ENCODE data around the gene CAMK2B. TPM values are rescaled to one million over a fixed set of nuclear protein-coding genes. Genes with fewer than 3 reads are reported as not detected.
A peak's percentile ranks its signal among the peaks of the same experiment; 100 is the strongest.

CAMK2B gene
- total RNA-seq, 1 experiment from 2014 or later: not detected

DNA sequence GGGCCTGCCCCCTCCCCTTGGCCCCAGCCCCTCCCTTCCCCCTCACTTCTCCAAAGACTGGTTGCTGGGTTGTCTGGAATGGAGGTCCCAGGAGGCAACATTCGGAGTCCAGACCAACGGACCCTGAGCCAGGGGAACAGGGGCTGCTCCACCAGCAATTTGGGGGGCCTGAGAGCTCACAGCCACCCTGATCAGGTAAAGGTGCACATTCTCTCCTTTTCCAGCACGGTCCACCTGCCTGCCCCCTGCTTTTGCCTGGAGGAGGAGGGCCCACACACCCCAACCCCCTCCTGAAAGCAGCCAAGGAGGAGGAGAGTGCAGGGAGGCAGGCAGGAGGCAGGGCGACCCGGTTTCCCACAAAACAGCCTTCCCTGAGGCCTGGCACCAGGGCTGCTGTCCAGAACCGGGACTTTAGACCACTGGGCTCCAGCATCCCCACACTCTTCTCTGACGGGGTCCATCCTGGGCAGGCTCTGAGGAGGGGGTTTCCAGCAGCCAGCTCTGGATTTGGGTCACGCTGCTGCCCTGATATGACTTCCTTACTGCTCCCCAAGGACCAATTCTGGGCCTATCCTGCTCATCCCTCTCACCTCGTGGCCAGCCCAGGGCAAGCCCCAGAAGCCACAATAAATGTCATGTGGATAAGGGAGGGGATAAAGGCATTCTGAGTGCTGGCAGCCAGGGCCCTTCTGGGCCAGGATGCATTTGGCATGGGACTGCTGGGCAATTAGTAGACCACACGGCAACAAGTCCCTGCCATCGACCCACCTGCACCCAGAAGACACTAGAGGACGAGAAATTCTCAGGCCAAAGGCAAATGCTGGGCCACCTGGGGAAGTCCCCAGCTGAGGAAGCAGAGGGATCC lies 1.1 kb upstream of the CAMK2B start:
- H3K36me3 Mint-ChIP-seq (ENCODE audit: insufficient read depth, unreplicated experiment): peaks cover 6% of the 10 kb centered on the region
- TF ChIP-seq CTCF (IDR thresholded peaks at IDR 0.05; ENCODE audit: unreplicated experiment): no peak
- H3K27ac Mint-ChIP-seq (ENCODE audit: unreplicated experiment): no peak overlapping the region
- H3K4me1 Mint-ChIP-seq (ENCODE audit: low read depth, unreplicated experiment): no peaks in the 10 kb centered on the region
- CTCF ChIA-PET: interaction anchor here (0.6 kb wide), 1 partner anchor 384 kb away, joined by 4 read pairs; no protein-coding TSS in a partner anchor
- H3K27me3 Mint-ChIP-seq (ENCODE audit: unreplicated experiment): peaks cover 89% of the 10 kb centered on the region
- BruUV-seq (replicated peaks): no TSS peak
- intact Hi-C loops (cut with micrococcal nuclease; ENCODE audit: unreplicated experiment): no loop called here
- peak overlapping the region; percentile 65 for H3K4me3 Mint-ChIP-seq (ENCODE audit: low read depth, unreplicated experiment)
- DNase-seq: no peak
- no peaks in the 10 kb centered on the region for H3K9me3 Mint-ChIP-seq (ENCODE audit: low read depth, unreplicated experiment)

GRCh38 chr7:44325811-44326241 lies 432 bp upstream of the CAMK2B start:
- CTCF ChIA-PET: no interaction called here
- no peak for TF ChIP-seq CTCF (IDR thresholded peaks at IDR 0.05; ENCODE audit: unreplicated experiment)

DNA sequence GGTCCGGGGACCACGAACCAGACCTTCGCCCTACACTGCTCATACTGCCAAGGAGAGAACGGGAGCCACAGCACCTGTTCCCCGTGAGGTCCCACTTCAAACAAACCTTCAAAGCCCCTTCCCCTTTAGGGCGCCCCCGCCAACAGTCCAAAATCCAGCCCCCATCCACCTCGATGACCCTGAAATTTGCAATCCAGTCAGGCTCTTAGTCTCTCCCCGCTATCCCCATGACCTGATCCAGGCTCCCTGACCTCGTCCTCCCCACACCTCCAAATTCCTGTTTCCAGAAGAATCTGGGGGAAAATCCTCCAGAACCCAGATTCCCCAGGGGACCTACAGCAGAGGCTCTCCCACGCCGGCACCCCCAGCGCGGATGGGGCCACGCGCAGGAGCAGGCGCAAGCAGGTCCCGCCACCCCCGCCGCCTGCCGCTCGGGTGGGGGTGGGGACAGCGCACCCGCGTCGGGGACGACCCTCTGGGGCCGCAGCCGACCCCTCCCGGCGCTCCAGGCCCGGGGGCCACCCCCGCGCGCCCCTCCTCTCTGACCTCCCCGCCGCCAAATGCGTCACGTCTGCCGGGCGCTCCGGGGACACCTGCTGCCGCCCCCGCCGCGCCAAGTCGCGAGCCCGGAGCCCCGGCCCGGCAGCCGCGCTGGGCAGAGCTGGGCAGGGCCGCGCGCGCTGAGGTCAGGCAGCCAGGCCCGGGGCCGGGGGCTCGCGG lies 753 bp downstream of the CAMK2B start:
- H3K9me3 Mint-ChIP-seq (ENCODE audit: low read depth, unreplicated experiment): no peaks in the 10 kb centered on the region
- H3K4me1 Mint-ChIP-seq (ENCODE audit: low read depth, unreplicated experiment): no peaks in the 10 kb centered on the region
- no peak overlapping the region for H3K4me3 Mint-ChIP-seq (ENCODE audit: low read depth, unreplicated experiment)
- H3K27me3 Mint-ChIP-seq (ENCODE audit: unreplicated experiment): peaks cover 95% of the 10 kb centered on the region
- BruUV-seq (replicated peaks): no TSS peak
- H3K36me3 Mint-ChIP-seq (ENCODE audit: insufficient read depth, unreplicated experiment): peaks cover 6% of the 10 kb centered on the region
- intact Hi-C loops (cut with micrococcal nuclease; ENCODE audit: unreplicated experiment): no loop called here
- H3K27ac Mint-ChIP-seq (ENCODE audit: unreplicated experiment): no peak overlapping the region
- CTCF ChIA-PET: no interaction called here
- no peak for TF ChIP-seq CTCF (IDR thresholded peaks at IDR 0.05; ENCODE audit: unreplicated experiment)
- DNase-seq: no peak

More at GRCh38 chr7:44325811-44326241, 432 bp upstream of the CAMK2B start:
- Mint-ChIP-seq H3K4me3 (ENCODE audit: low read depth, unreplicated experiment) (peak overlapping the region; percentile 65), H3K36me3 (ENCODE audit: insufficient read depth, unreplicated experiment) (peaks cover 6% of the 10 kb centered on the region), H3K4me1 (ENCODE audit: low read depth, unreplicated experiment) (no peaks in the 10 kb centered on the region), H3K9me3 (ENCODE audit: low read depth, unreplicated experiment) (no peaks in the 10 kb centered on the region), H3K27ac (ENCODE audit: unreplicated experiment) (no peak overlapping the region), H3K27me3 (ENCODE audit: unreplicated experiment) (peaks cover 89% of the 10 kb centered on the region)
- intact Hi-C loops (cut with micrococcal nuclease; ENCODE audit: unreplicated experiment): no loop called here
- DNase-seq: no peak
- BruUV-seq (replicated peaks): no TSS peak

DNA sequence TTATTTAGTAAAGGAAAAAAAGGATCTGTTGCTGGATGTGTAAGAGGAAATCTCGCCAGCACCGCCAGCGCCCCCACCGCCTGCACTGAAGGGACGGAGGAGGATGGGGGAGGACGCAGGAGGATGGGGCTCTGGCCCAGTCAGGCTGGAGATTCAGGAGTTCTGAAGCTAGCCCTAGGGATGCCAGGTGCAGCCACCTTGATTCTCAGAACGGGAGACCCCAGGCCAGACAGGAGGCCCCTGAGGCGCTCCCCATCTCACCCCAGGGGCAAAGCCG lies 1.3 kb downstream of the CAMK2B start:
- CTCF ChIA-PET: no interaction called here
- no peaks in the 10 kb centered on the region for H3K9me3 Mint-ChIP-seq (ENCODE audit: low read depth, unreplicated experiment)
- intact Hi-C loops (cut with micrococcal nuclease; ENCODE audit: unreplicated experiment): no loop called here
- no peak for TF ChIP-seq CTCF (IDR thresholded peaks at IDR 0.05; ENCODE audit: unreplicated experiment)
- no TSS peak for BruUV-seq (replicated peaks)
- H3K36me3 Mint-ChIP-seq (ENCODE audit: insufficient read depth, unreplicated experiment): peaks cover 6% of the 10 kb centered on the region
- H3K27ac Mint-ChIP-seq (ENCODE audit: unreplicated experiment): no peak overlapping the region
- H3K4me1 Mint-ChIP-seq (ENCODE audit: low read depth, unreplicated experiment): no peaks in the 10 kb centered on the region
- H3K4me3 Mint-ChIP-seq (ENCODE audit: low read depth, unreplicated experiment): no peak overlapping the region
- peaks cover 100% of the 10 kb centered on the region for H3K27me3 Mint-ChIP-seq (ENCODE audit: unreplicated experiment)
- DNase-seq: no peak

Measured in Calu3 (cell line).